Glomerular endothelial cell (primary cell): ENCODE data around the gene SYT15. TPM values are rescaled to one million over a fixed set of nuclear protein-coding genes. Genes with fewer than 3 reads are reported as not detected.

Source experiments
- DNase-seq: peaks from one replicate; pipeline ENCODE4 v3.0.0-alpha.2; 2011; ENCODE audit warnings: low read depth, low spot score; ENCODE audit errors: extremely low read depth
- total RNA-seq: library from RNA; depleted of rRNA; stranded (reverse); fragments of >200 nt; gene quantifications from 2 replicates; pipeline ENCODE4 v1.2.3, GENCODE V29; 2015

SYT15 gene
- total RNA-seq, 1 donor from 2014 or later = 0.29 TPM

DNA sequence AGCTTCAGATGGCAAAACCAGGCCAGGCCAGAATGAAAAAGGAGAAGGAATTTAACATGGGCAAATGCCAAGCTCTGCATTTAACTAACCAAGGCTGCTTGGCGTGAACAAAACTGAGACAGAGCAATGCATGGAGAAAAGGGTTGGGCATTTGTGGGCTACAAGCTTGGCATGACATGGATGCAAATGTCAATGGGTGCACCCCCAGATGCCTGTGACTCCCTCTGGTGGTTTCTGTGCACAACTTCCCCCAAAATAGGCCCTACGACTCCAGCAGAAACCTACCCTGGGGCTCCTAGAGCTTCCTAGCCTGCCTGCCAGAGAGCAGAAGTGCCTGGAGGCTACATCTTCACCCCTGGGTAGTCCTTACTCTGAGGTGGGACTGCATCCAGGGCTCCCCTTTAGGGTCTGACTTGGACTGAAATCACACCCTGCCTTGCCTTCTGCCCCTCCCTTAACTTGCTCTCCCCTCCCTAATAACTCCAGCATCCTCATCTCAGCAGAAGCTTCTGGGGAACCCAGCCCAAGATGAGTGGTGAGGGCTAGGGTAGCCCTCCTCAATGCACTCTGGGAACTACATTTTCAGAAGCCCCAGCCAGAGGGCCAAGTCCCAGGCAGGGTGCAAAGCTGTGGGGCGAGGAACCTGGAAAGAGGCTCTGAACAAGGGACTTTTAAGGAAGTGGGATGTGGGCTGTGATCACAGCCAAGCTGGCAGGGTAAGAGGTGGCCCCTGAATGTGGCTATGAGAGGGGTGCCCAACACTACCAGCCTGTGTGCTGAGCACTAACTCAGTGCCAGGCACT lies 33.7 kb upstream of the SYT15 start:
- DNase-seq = no peak

DNA sequence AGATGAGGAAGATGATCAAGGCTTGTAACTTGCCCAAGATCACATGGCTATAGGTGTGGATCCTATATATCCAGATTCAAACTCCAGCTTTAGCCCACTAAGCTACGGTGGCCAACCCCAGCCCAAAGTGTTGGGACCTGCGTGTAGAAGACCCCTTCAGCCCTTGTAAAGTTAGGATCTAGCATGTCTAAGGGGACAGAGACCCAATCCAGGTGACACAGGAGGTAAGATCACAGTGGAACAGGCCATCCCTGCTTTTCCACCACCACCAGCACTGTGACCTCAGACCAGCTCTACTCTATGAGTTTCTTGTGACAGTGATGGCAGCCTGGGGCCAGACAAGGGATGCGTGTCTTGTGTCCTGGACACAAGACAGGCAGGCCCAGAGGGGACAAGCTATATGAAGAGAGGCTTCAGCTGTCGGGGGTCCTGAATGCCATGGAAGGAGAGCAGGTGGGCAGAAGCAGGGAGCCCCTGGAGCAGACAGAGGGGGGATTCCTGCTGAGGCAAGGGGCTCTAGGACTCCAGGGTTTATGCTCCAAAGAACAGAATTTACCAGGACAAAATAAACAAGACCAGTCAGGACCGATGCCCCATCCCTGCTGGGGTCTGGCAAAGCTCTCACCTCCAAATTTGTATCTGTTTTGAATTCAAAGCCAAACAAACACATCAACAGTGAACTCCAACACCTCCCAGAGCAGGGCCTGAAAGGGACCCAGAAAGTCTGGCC lies 32.9 kb upstream of the SYT15 start:
- no peak for DNase-seq

DNA sequence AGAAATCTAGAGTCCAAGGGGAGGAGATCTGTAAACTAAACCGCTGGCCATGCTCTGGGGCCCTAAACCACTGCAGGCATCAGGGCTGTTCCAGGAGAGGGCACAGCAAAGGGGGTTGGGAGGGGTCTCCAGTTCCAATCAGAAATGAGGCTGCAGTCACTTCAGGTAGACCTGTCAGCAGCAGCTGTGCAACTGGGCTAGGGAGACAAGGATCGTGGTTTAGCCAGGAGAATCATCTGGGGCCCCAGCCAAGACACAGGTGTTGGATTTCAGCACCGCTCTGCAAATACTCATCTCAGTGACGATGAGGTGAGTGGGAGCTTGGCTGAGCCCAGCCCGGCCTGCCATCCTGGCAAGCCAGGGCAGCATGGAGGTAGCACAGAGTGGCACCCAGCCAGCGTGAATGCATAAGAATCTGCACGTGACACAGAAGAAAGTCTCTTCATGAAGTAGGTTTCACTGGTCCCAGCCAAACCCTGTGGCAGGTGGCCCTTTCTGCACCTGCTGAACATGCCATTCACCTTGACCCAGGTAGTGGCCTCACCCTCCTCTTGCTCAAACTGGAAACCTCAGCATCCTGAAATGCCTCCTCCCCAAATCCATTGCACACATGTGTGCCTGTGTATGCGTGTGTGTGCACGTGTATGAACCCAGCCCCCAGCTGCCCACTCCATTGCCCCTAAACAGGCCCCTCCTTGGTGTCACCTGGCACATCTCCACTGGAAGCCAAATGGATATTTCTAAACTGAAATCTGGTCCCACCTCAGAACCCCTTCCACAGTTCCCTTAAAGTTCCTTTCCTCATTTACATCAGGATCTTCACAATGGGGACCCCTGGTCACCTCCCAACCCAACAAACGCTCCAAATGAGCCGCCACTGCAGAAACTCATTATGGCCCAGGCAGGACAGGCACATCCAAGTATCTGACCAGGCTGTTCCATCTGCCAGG lies 32.1 kb upstream of the SYT15 start:
- DNase-seq = no peak

DNA sequence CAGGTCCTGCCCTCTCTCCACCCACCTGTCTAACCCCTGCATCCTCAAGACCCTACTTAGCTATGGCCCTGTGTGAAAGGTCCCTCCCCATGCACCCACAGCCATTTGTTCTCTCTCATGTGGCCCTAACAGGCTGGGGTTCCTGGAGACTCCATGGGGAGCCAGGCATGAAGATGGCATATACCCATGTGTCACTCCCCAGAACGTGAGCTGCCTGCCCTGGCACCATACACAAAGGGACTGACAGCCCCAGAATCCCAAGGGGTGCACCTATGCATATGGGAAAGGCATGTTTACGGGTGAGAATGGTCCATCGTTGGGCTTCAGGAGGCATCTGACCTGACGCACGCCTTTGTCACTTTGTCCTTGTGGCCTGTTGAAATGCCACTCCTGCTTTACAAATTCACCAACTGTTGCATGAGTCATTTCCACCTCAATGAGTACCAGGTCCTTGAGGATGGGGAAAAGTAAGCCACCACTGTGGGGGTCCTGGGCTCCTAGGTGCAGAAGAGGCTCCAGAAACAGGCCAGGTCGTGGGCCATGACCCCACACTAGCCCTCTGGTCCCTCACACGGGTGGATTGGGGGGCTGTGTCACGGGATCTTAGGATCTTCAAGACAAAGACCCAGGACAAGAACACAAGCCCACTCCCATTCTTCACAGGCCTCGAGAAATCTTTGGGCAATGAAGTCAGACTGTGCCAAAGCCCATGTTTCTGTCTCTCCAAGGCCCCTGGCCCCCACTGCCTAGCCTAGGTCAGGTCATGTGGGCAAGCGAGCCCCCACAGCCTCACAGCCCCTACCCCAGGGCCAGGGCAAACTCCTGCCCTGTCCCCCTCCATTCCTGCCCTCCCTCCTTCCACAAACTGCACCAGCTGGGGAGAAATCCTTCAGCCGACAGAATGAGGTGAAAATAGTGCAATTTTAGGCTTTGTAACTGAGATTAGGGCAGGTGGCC lies 31.1 kb upstream of the SYT15 start:
- no peak for DNase-seq

DNA sequence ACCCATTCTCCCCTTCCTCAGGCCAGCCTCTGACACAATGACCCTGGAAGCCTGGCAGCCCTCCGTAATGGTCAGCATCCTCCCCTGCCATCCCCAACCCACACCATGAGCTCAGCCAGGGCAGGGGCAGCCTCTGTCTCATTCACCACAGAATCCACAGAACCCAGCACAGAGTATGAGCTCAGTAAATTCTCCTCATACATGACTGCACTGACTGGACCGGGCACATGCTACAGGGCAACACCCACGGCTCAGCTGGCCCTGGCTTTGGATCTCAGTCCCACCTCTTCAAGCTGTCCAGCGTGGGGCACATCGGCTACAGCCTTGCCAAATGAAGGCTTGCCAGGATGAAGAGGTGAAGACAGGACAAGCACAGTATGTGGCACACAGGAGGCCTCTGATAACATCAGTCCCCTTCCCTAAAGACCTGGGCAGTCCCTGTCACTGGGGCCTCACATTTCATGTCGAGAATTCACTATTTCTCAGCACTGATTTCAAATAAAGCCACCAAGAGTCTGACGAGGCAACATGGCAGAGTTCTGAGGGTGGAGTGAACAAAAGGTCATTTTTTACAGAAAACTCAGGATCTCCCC lies 30.3 kb upstream of the SYT15 start:
- DNase-seq = no peak

DNA sequence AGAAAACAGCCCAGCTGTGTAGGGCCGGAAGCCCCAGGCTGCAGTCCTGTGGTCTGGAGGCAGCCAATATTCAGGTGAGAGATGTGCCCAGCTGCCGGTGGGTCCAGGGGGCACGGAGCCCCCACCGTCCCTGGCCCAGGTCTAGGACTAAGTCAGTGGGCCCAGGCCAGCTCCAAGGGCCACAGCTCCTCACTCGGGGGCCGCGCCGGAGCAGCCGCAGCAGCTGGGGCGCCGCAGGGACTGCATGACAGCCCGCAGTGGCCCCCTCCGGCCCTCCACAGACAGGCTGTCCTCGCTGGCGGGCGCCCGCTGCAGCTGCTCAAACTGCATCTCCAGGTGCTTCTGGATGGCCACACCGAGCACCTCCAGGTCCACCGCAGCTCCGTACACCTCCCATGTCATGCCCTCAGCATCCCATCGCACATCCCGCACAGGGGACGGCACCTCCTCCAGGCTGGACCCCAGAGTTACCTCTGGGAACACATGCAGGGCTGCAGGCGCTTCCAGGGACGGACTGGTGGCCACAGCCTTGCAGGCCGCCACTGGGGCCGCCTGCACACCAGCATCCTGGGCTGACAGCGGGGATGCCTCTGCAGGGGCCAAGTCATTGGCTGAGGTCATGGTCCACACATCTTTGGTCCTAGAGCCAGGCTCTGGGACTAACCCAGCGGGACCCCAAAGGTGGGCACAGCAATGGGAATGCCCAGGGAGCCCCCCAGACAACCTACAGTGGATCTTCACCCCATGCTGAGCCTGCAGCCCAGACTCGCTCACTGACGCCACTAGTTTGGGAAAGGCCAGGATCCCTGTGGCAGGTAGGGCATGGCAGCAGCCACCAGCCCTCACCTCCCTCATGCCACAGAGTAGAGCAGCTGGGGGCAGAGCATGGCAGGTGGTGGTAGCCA lies 29.5 kb upstream of the SYT15 start:
- no peak for DNase-seq

DNA sequence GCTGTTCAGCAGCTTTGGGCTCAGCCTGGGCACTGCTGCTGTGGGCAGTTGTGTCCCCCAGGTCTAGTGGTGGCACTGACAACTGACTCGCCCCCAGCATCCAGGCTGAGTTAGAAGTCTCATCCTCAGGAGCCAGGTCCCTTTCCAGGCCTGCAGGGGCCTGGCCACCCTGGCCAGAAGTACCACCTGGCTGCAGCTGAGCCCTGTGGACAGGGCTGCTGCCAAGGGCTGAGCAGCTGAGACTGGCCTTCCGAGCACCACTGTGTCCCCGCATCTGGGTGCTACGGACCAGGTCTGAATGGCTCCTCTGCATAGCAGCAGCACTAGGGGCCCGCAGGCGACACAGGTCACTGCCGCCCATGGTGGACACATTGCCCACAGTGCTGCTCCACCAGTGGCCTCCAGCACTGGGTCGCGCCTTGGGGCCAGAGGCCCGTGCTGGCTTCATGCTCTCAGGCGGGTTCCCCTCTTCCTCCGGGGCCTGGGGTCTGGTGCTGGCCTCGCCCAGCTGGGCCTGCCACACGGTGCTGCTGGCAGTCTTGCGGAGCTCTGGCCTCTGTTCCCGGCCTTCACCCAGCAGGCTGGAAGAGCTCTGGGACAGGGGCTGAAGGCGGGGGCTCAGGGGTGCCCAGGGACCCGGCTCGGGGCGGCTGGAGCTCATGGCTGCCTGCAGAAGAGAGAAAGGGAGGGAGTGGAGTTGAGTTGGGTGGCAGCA lies 28.7 kb upstream of the SYT15 start:
- no peak for DNase-seq

DNA sequence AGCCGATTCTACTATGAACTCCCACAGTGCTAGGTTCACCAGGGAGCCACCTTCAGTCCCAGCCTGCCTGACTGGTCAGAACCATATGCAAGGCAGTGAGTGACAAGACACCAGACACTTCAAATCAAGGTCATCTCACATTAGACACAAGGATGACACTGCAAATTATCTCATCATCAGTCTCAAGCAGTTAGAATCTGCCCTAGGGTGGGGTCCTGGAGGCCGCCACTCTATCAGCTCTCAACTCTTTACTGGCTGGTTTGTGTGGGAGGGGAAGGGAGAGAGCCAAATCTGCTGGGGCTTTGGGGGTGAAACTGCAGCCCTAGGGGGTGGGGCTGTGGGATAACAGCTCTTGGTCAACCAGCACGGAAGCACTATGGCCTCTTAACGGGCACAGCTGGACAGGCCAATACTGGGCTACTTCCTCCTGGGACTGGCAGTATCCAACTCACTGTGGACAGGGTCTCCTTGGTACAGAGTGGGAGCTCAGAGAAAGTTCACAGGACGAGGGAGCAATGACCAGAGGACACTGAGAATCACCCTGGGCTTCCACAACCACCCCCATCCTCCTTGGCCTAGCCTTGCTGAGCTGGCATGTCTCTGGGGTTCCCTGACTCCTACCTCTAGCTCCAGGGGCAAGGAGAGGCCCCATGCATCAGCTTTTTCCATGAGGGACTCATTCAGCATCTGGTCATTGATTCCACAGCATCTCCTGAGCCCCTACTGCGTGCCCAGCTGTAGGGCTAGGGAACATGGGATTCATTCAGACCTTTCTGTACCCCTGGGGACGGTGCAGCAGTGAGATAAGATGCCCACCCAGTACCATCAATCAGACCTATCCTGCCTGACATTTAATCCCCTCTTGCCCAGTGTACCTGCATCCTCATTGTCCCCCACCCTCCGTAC lies 27.9 kb upstream of the SYT15 start:
- no peak for DNase-seq

DNA sequence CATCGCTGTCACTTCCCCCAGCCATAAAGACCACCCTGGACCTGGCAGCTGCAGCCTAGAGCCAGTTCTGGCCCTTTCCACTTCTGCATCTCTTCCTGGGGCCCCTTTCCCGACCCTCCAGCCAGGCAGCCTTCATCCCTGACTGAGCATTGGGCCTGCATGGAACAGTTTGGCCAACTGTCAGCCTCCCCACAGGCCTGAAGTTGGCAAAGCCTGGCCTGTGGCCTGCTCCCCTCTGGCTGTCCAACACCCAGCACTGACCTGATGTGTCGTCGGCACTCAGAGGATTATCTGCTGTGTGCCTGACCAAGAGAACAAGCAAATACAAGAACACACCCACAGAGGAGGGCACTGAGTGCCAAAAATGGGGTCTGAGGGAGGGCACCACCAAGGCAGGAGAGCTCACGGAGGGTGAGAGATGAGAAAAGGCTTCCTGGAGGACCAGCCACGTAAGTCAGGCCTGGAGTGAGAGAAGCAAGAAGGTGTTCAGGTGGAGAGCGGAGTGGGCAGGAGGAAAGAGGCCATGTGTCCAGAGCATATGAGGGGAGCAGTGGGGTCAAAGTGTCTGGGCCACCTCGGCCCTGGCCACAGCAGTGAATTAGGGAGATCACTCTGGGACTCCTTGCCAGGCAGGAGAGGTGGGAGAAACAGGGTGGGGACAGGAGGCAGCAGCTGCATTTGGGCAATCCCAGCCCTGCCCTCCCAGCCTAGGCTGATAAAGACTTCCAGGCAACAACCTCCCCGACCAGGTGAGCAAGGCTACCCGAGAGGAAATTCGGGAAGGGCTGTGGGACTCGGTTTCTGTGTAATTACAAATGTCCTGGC lies 27.0 kb upstream of the SYT15 start:
- DNase-seq = no peak

DNA sequence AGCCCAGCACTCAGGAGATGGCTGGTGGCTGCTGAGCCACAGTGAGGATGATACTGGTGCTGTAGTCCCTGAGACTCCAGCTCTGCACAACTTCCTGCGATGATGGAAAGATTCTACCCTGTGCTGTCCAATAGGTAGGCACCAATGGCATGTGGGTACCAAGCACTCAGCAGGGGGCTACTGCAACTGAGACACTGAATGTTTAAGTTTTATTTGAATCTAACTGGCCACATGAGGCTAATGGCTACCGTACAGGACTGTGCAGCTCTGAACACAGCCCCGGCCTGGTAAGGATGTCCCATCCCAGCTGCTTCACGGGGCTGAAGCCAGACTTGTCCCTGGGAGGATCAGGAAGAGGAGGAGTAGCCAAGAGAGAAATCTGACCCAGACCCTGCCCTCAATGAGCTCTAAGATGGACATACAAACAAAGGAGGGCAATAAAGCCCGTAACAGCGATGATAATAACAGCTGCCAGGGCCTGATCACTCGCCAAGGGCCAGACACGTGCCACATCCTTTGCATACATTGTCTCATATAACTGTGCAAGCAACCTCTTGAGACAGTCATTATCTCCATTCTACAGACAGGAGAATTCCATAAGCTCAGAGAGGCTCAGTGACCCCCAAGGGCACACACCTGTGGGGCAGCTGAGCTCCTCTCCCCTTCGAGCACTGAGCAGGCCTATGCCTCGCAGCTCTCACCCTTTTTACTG lies 26.2 kb upstream of the SYT15 start:
- no peak for DNase-seq

DNA sequence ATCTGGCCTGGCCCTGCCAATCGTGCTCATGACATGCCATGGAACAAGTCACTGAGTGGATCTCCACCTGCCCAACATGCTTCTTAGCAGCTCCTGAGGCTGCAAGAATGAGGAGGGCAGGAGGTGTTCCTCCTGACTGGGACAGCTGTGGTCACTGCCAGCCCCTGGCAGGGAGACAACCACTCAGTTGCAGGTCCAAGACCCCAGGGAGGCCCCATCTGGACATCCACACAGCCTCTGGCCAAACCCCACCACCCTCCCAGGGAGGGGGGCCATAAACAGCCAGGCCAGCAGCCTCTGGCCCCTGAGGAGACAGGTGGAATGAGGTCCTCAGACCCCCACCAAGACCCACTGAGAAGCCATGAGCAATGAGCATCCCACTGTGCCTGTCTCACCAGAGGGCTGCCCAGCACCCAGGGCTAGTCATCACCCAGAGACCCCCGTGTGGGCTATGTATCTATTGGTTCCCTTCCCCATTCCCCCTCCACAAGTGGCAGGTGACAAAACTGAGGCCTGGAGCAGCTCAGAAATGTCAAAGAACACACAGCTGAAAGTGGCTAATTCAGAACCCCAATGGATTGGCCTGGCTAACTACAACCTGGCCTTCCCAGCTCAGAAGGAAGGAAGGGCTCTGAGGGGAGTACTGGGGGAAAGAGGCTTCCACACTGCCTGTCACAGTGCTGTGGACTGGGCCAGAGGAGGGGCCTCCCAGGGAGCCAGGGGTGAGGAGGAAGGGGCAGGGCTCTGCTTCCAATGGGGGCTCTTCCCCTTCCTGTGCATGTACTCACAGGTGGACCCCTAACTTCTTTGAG lies 25.5 kb upstream of the SYT15 start:
- no peak for DNase-seq

DNA sequence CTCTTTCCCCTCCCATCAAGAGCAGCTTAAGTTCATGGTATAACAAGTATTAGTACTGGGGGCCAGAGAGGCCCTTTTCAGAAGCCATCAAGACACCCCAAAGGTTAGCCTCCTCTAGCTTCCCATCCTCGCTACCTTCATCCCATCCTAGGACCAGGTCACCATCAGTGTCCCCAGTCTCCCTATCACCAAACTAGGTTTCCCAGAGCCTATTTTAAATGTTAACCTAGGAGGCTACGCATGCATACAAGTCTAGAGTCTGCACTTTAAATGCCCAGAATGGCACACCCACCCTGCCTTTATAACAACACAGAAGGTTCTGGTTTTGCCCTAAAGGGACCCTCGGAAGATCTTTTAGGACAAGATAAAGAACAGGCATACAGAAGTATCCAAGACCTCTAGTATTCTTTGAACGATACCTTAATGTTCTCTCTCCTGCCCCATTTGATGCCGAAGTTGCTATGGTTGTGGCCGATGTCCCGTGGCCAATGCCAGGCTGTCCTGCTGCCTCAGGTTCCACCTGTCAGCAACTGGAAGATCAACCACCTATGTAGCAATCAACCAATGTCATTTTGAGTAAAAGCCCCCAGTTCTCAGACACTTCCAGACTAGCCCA lies 24.7 kb upstream of the SYT15 start:
- DNase-seq = no peak

DNA sequence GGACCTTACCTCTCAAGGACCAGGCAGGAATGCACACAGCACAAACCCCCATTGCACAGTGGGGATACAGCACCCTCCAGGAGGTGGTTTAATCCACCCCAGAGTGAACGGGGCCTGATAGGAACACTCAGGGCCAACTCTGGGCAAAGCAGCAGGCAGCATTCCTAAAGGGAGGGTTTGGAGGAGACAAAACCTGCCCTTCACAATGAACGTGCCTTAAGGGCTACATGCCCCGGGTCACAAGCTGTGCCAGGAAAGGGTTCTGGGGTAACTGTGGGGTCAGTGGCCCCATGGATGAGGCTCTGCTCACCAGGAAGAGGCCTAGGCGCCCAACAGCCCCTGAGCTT lies 23.6 kb upstream of the SYT15 start:
- no peak for DNase-seq
